GM23338 (cell line): ENCODE data around the gene CDCA5. TPM values are rescaled to one million over a fixed set of nuclear protein-coding genes. Genes with fewer than 3 reads are reported as not detected.

Source experiments
- ATAC-seq: fragments of 200-7000 bp; cut with Tn5 transposase; 3 replicates; pipeline ENCODE4 v1.9.1; 2020
- DNase-seq: peaks from one replicate; pipeline ENCODE4 v3.0.0-alpha.2; 2015; ENCODE audit warnings: low spot score
- H2AFZ ChIP-seq: fragments of 200-600 bp; sonication (generic); 2 replicates; pipeline ENCODE4 v1.8.0; 2016; ENCODE audit warnings: antibody characterized with exemption, mild to moderate bottlenecking, moderate library complexity
- H3F3A ChIP-seq: fragments of 200-600 bp; sonication (generic); replicated peaks from 2 replicates; pipeline ENCODE4 v1.8.0; 2017; ENCODE audit warnings: antibody characterized with exemption, mixed run types, low read depth
- H3K27ac ChIP-seq: fragments of 200-600 bp; sonication (generic); 2 replicates; pipeline ENCODE4 v1.6.1; 2016; ENCODE audit warnings: low read depth
- H3K27me3 ChIP-seq: fragments of 200-600 bp; sonication (generic); 2 replicates; pipeline ENCODE4 v1.8.0; 2016; ENCODE audit warnings: mild to moderate bottlenecking, mixed run types, moderate library complexity; ENCODE audit not compliant: insufficient read depth
- H3K36me3 ChIP-seq: fragments of 200-600 bp; sonication (generic); 2 replicates; pipeline ENCODE4 v1.8.0; 2016; ENCODE audit warnings: mild to moderate bottlenecking; ENCODE audit not compliant: insufficient read depth
- H3K4me1 ChIP-seq: fragments of 200-600 bp; sonication (generic); 2 replicates; pipeline ENCODE4 v1.8.0; 2016; ENCODE audit warnings: mild to moderate bottlenecking, moderate library complexity; ENCODE audit not compliant: insufficient read depth
- H3K4me2 ChIP-seq: fragments of 200-600 bp; sonication (generic); 2 replicates; pipeline ENCODE4 v1.7.1; 2017; ENCODE audit warnings: mixed run types
- H3K4me3 ChIP-seq: fragments of 200-600 bp; sonication (generic); 2 replicates; pipeline ENCODE4 v1.6.1; 2016; ENCODE audit warnings: mixed run types
- H3K79me2 ChIP-seq: fragments of 200-600 bp; sonication (generic); replicated peaks from 2 replicates; pipeline ENCODE4 v1.8.0; 2017; ENCODE audit warnings: mild to moderate bottlenecking; ENCODE audit not compliant: insufficient read depth
- H3K9me2 ChIP-seq: fragments of 200-600 bp; sonication (generic); 2 replicates; pipeline ENCODE4 v1.8.0; 2017; ENCODE audit not compliant: insufficient read depth
- H4K20me1 ChIP-seq: fragments of 200-600 bp; sonication (generic); replicated peaks from 2 replicates; pipeline ENCODE4 v1.8.0; 2017; ENCODE audit warnings: mild to moderate bottlenecking; ENCODE audit not compliant: insufficient read depth
- H3K27ac Mint-ChIP-seq: 2 replicates; pipeline ENCODE4 v1.8.0; 2020; ENCODE audit warnings: inconsistent platforms, mild to moderate bottlenecking, moderate library complexity, mixed read lengths
- H3K27me3 Mint-ChIP-seq: 3 replicates; pipeline ENCODE4 v1.8.0; 2022; ENCODE audit warnings: low read depth, mild to moderate bottlenecking, moderate library complexity, mixed read lengths, inconsistent platforms; ENCODE audit not compliant: insufficient read depth, poor library complexity
- H3K36me3 Mint-ChIP-seq: 3 replicates; pipeline ENCODE4 v1.8.0; 2021; ENCODE audit warnings: low read depth, mild to moderate bottlenecking, inconsistent platforms, moderate library complexity, mixed read lengths
- H3K4me1 Mint-ChIP-seq: 3 replicates; pipeline ENCODE4 v1.8.0; 2020; ENCODE audit warnings: mild to moderate bottlenecking, inconsistent platforms, mixed read lengths
- H3K4me3 Mint-ChIP-seq: 3 replicates; pipeline ENCODE4 v1.8.0; 2021; ENCODE audit warnings: moderate library complexity, mild to moderate bottlenecking, inconsistent platforms, mixed read lengths
- H3K9me3 Mint-ChIP-seq: 3 replicates; pipeline ENCODE4 v1.8.0; 2020; ENCODE audit warnings: moderate library complexity, mild to moderate bottlenecking, inconsistent platforms, mixed read lengths
- CREB1 ChIP-seq: fragments of 250-450 bp; sonication (Bioruptor Pico); IDR thresholded peaks from 2 replicates; pipeline ENCODE4 v1.5.0; 2020; ENCODE audit warnings: low read depth, mild to moderate bottlenecking, moderate library complexity
- CTCF ChIP-seq, 2 experiments: fragments of 200-600 bp in 1 of 2; sonication (generic) in 1 of 2; conservative IDR thresholded peaks; 2 replicates each; pipeline versions ENCODE4 v1.5.1 to v1.6.1; 2016 to 2017; ENCODE audit warnings: antibody characterized with exemption in 2 of 2, low read depth in 2 of 2, mild to moderate bottlenecking in 2 of 2, moderate library complexity in 1 of 2
- EZH2 ChIP-seq: fragments of 200-600 bp; sonication (generic); IDR thresholded peaks from one replicate; pipeline ENCODE4 v1.8.0; 2017; ENCODE audit warnings: antibody characterized with exemption, mild to moderate bottlenecking, low read depth; ENCODE audit not compliant: unreplicated experiment
- EZH2phosphoT487 ChIP-seq: fragments of 200-600 bp; sonication (generic); IDR thresholded peaks from one replicate; pipeline ENCODE4 v1.8.1; 2018; ENCODE audit warnings: antibody characterized with exemption; ENCODE audit not compliant: unreplicated experiment
- NANOG ChIP-seq: IDR thresholded peaks from 2 replicates; pipeline ENCODE4 v1.6.1; 2016; ENCODE audit warnings: antibody characterized with exemption, borderline replicate concordance
- POLR2AphosphoS5 ChIP-seq: IDR thresholded peaks from 2 replicates; pipeline ENCODE4 v1.6.1; 2016; ENCODE audit warnings: antibody characterized with exemption, low read depth
- STAT1 ChIP-seq: IDR thresholded peaks from one replicate; pipeline ENCODE4 v1.6.1; 2016; ENCODE audit warnings: antibody characterized with exemption; ENCODE audit not compliant: unreplicated experiment
- ZNF114 ChIP-seq: fragments of 250-450 bp; sonication (Bioruptor Pico); IDR thresholded peaks from 2 replicates; pipeline ENCODE4 v1.5.0; 2020; ENCODE audit warnings: mild to moderate bottlenecking, moderate library complexity
- ZNF331 ChIP-seq: fragments of 250-450 bp; sonication (Bioruptor Pico); IDR thresholded peaks from 2 replicates; pipeline ENCODE4 v1.5.0; 2020; ENCODE audit warnings: low read depth, mild to moderate bottlenecking, moderate library complexity
- polyA plus RNA-seq: library from polyadenylated mRNA; unstranded; fragments of >200 nt; fragmentation: Nextera tagmentation; extraction: Ambion mirVana; gene quantifications from 2 replicates; pipeline ENCODE4 v1.2.1, GENCODE V29; 2016
- total RNA-seq: library from RNA; depleted of rRNA; stranded (reverse); fragments of >200 nt; shearing (Covaris generic); gene quantifications from 2 replicates; pipeline ENCODE4 v1.2.3, GENCODE V29; 2014

CDCA5 gene
- total and polyA plus RNA-seq, 2 experiments from 2014 or later = 53.3 to 70.9 TPM

- TF ChIP-seq CTCF (conservative IDR thresholded peaks at IDR 0.05; ENCODE audit: low read depth in 2 of 2) = no peak
- TF ChIP-seq ZNF331 = no peak
- TF ChIP-seq STAT1 = no peak
Measured at GRCh38 chr11:65104628-65105027, 20.8 kb upstream of the CDCA5 start.

GRCh38 chr11:65103476-65103875, 19.6 kb upstream of the CDCA5 start:
- Histone ChIP-seq H4K20me1 (peaks cover 2% of the 10 kb centered on the region; the same call in 1 of the 2 replicates), H3K27ac (no peak overlapping the region), H3K79me2 (peaks cover 29% of the 10 kb centered on the region)

More at GRCh38 chr11:65104628-65105027, 20.8 kb upstream of the CDCA5 start:
- Mint-ChIP-seq H3K27me3 (peaks cover 2% of the 10 kb centered on the region), H3K9me3 (no peaks in the 10 kb centered on the region; the same call in 1 of the 3 replicates), H3K4me1 (no peaks in the 10 kb centered on the region; the same call in 2 of the 3 replicates), H3K4me3 (no peak overlapping the region), H3K36me3 (peaks cover 7% of the 10 kb centered on the region; the same call in 1 of the 3 replicates), H3K27ac (no peak overlapping the region)
- peaks cover 20% of the 10 kb centered on the region for H3K79me2 ChIP-seq
- no peaks in the 10 kb centered on the region for H3K9me2 ChIP-seq
- peaks cover 2% of the 10 kb centered on the region; the same call in 1 of the 2 replicates for H4K20me1 ChIP-seq
- H3F3A ChIP-seq = 0 out of 2 replicates have a peak, but pooled peaks cover under 1% of the 10 kb centered on the region
- H3K27ac ChIP-seq = no peak overlapping the region
- DNase-seq (no peak), ATAC-seq (no peak)
- no peak overlapping the region for H3K4me2 ChIP-seq
- H3K36me3 ChIP-seq = 0 out of 2 replicates have a peak, but pooled peaks cover 7% of the 10 kb centered on the region
- H3K27me3 ChIP-seq = no peaks in the 10 kb centered on the region
- H3K4me3 ChIP-seq = no peak overlapping the region
- H3K4me1 ChIP-seq = no peaks in the 10 kb centered on the region; the same call in 1 of the 2 replicates
- no peak overlapping the region for H2AFZ ChIP-seq

GRCh38 chr11:65102142-65103095, 18.6 kb upstream of the CDCA5 start:
- no peak overlapping the region for H2AFZ ChIP-seq
- peaks cover 2% of the 10 kb centered on the region for H3K27me3 Mint-ChIP-seq
- no peaks in the 10 kb centered on the region; the same call in 1 of the 2 replicates for H3K4me1 ChIP-seq
- H3K79me2 ChIP-seq = peaks cover 40% of the 10 kb centered on the region
- H3K27me3 ChIP-seq = no peaks in the 10 kb centered on the region
- H3K27ac Mint-ChIP-seq = no peak overlapping the region
- H3F3A ChIP-seq = no peaks in the 10 kb centered on the region
- 0 out of 2 replicates have a peak, but pooled peaks cover 7% of the 10 kb centered on the region for H3K36me3 ChIP-seq
- no peaks in the 10 kb centered on the region for H3K9me2 ChIP-seq
- H3K4me2 ChIP-seq = no peak overlapping the region
- DNase-seq = no peak
- H3K27ac ChIP-seq = no peak overlapping the region
- no peak overlapping the region for H3K4me3 ChIP-seq
- no peaks in the 10 kb centered on the region; the same call in 2 of the 3 replicates for H3K4me1 Mint-ChIP-seq
- peaks cover 11% of the 10 kb centered on the region for H3K36me3 Mint-ChIP-seq
- no peaks in the 10 kb centered on the region; the same call in 1 of the 3 replicates for H3K9me3 Mint-ChIP-seq
- peaks cover 2% of the 10 kb centered on the region; the same call in 1 of the 2 replicates for H4K20me1 ChIP-seq
- no peak for ATAC-seq
- H3K4me3 Mint-ChIP-seq = no peak overlapping the region
- TF ChIP-seq ZNF331 = no peak
- no peak for TF ChIP-seq CTCF (conservative IDR thresholded peaks at IDR 0.05; ENCODE audit: low read depth in 2 of 2)
- no peak for TF ChIP-seq EZH2phosphoT487
- TF ChIP-seq ZNF114 (CRISPR knock-in tag) = no peak
- TF ChIP-seq NANOG = no peak
- no peak for TF ChIP-seq POLR2AphosphoS5
- no peak for TF ChIP-seq CREB1 (CRISPR knock-in tag)
- TF ChIP-seq STAT1 = no peak
- no peak for TF ChIP-seq EZH2

More at GRCh38 chr11:65103476-65103875, 19.6 kb upstream of the CDCA5 start:
- H3K4me3 Mint-ChIP-seq = no peak overlapping the region
- H3K4me2 ChIP-seq = no peak overlapping the region
- H3K36me3 ChIP-seq = 0 out of 2 replicates have a peak, but pooled peaks cover 7% of the 10 kb centered on the region
- H2AFZ ChIP-seq = no peak overlapping the region
- H3K27me3 Mint-ChIP-seq = peaks cover 2% of the 10 kb centered on the region
- no peaks in the 10 kb centered on the region for H3K9me2 ChIP-seq
- no peaks in the 10 kb centered on the region for H3K27me3 ChIP-seq
- no peaks in the 10 kb centered on the region for H3F3A ChIP-seq
- peaks cover 11% of the 10 kb centered on the region for H3K36me3 Mint-ChIP-seq
- H3K9me3 Mint-ChIP-seq = no peaks in the 10 kb centered on the region; the same call in 1 of the 3 replicates
- no peaks in the 10 kb centered on the region; the same call in 2 of the 3 replicates for H3K4me1 Mint-ChIP-seq
- ATAC-seq = no peak
- DNase-seq = no peak
- H3K27ac Mint-ChIP-seq = no peak overlapping the region
- no peak overlapping the region for H3K4me3 ChIP-seq
- no peaks in the 10 kb centered on the region; the same call in 1 of the 2 replicates for H3K4me1 ChIP-seq
- TF ChIP-seq ZNF331 = no peak
